Astrocyte (in vitro differentiated cells and primary cell): Measurements from ENCODE around the gene VKORC1L1. TPM values are rescaled to one million over a fixed set of nuclear protein-coding genes. Genes with fewer than 3 reads are reported as not detected.

Experiments
- DNase-seq: peaks from one replicate; pipeline ENCODE4 v3.0.0-alpha.2; 2010; ENCODE audit warnings: low read depth
- FAIRE-seq: peaks from 2 replicates; lab custom pipeline; 2011; peaks lifted over from hg19 to GRCh38; lab: Jason Lieb, UNC
- H2AFZ ChIP-seq: 2 replicates; pipeline ENCODE4 v1.6.0; 2012; ENCODE audit warnings: low read depth, low read length, inconsistent platforms
- H3K27ac ChIP-seq: 2 replicates; pipeline ENCODE4 v1.5.1; 2011; ENCODE audit warnings: low read depth, low read length, inconsistent platforms
- H3K27me3 ChIP-seq: 2 replicates; pipeline ENCODE4 v1.6.0; 2011; ENCODE audit warnings: low read length, inconsistent platforms; ENCODE audit not compliant: insufficient read depth
- H3K36me3 ChIP-seq: 2 replicates; pipeline ENCODE4 v1.5.1; 2011; ENCODE audit warnings: low read length, inconsistent platforms; ENCODE audit not compliant: insufficient read depth
- H3K4me1 ChIP-seq: 2 replicates; pipeline ENCODE4 v1.5.1; 2011; ENCODE audit warnings: low read length, inconsistent platforms; ENCODE audit not compliant: insufficient read depth
- H3K4me2 ChIP-seq: 2 replicates; pipeline ENCODE4 v1.6.0; 2012; ENCODE audit warnings: low read length, inconsistent platforms
- H3K4me3 ChIP-seq: 2 replicates; pipeline ENCODE4 v1.5.1; 2011; ENCODE audit warnings: low read depth, mild to moderate bottlenecking, low read length, inconsistent platforms; ENCODE audit not compliant: insufficient read depth
- H3K79me2 ChIP-seq: 2 replicates; pipeline ENCODE4 v1.6.0; 2012; ENCODE audit warnings: mild to moderate bottlenecking, low read length, inconsistent platforms; ENCODE audit not compliant: insufficient read depth
- H3K9ac ChIP-seq: 2 replicates; pipeline ENCODE4 v1.6.0; 2012; ENCODE audit warnings: mild to moderate bottlenecking, low read length, inconsistent platforms
- H3K9me3 ChIP-seq: 2 replicates; pipeline ENCODE4 v1.5.1; 2012; ENCODE audit warnings: low read depth, mild to moderate bottlenecking, low read length, inconsistent platforms; ENCODE audit not compliant: insufficient read depth
- H4K20me1 ChIP-seq: 2 replicates; pipeline ENCODE4 v1.6.0; 2012; ENCODE audit warnings: low read length, inconsistent platforms; ENCODE audit not compliant: insufficient read depth
- H3K27ac Mint-ChIP-seq: one replicate; pipeline ENCODE4 v1.8.0; 2021; ENCODE audit warnings: mild to moderate bottlenecking, mixed read lengths; ENCODE audit not compliant: unreplicated experiment
- H3K27me3 Mint-ChIP-seq: one replicate; pipeline ENCODE4 v1.8.0; 2021; ENCODE audit warnings: low read depth, mixed read lengths; ENCODE audit not compliant: unreplicated experiment
- H3K36me3 Mint-ChIP-seq: one replicate; pipeline ENCODE4 v1.8.0; 2021; ENCODE audit warnings: low read depth, mixed read lengths; ENCODE audit not compliant: unreplicated experiment
- H3K4me1 Mint-ChIP-seq: one replicate; pipeline ENCODE4 v1.8.0; 2021; ENCODE audit warnings: low read depth, mixed read lengths; ENCODE audit not compliant: unreplicated experiment
- H3K4me3 Mint-ChIP-seq: one replicate; pipeline ENCODE4 v1.8.0; 2021; ENCODE audit warnings: mild to moderate bottlenecking, moderate library complexity, mixed read lengths; ENCODE audit not compliant: unreplicated experiment
- H3K9me3 Mint-ChIP-seq: one replicate; pipeline ENCODE4 v1.8.0; 2021; ENCODE audit warnings: mild to moderate bottlenecking, mixed read lengths; ENCODE audit not compliant: unreplicated experiment
- EZH2 ChIP-seq: IDR thresholded peaks from 2 replicates; pipeline ENCODE4 v1.6.1; 2012; ENCODE audit warnings: mild to moderate bottlenecking, low read length, inconsistent platforms; ENCODE audit not compliant: insufficient read depth
- total RNA-seq: library from RNA; stranded (reverse); gene quantifications from 2 replicates; pipeline ENCODE4 v1.2.1, GENCODE V29; 2021
- TF ChIP-seq, protein P1 (sequence below): IDR thresholded peaks from 2 replicates; pipeline ENCODE4 v1.5.1; 2011; ENCODE audit warnings: low read depth, mild to moderate bottlenecking, inconsistent platforms, low read length, moderate library complexity; ENCODE audit not compliant: insufficient read depth

VKORC1L1 gene
- total RNA-seq, 1 donor from 2014 or later, result 32.3 TPM

DNA sequence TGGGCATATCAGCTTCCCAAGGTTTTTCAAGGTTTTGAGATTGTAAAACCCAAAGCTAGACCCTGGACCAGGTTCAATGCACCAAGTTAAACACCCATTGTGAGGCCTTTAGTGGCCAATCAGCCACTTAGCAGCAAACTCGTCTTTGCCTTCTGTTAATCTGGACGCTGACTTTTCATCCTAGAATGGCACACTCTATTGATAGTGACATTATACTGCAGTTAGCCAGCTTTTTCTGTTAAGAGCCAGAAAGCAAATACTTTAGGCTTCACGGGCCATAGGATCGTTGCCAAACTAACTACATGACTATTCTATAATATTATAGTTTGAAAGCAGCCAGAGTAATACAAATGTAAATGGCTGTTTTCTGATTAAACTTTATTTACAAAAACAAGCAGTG is 51.3 kb downstream of the VKORC1L1 start:
- Histone ChIP-seq H3K9ac (no peak overlapping the region), H3K4me2 (no peak overlapping the region), H2AFZ (no peak overlapping the region), H3K79me2 (peaks cover 13% of the 10 kb centered on the region), H3K9me3 (no peaks in the 10 kb centered on the region), H3K4me3 (no peak overlapping the region), H4K20me1 (peaks cover 44% of the 10 kb centered on the region), H3K36me3 (no peaks in the 10 kb centered on the region), H3K27ac (no peak overlapping the region), H3K27me3 (no peaks in the 10 kb centered on the region), H3K4me1 (no peaks in the 10 kb centered on the region)
- no peak for TF ChIP-seq EZH2
- TF ChIP-seq, protein P1, sequence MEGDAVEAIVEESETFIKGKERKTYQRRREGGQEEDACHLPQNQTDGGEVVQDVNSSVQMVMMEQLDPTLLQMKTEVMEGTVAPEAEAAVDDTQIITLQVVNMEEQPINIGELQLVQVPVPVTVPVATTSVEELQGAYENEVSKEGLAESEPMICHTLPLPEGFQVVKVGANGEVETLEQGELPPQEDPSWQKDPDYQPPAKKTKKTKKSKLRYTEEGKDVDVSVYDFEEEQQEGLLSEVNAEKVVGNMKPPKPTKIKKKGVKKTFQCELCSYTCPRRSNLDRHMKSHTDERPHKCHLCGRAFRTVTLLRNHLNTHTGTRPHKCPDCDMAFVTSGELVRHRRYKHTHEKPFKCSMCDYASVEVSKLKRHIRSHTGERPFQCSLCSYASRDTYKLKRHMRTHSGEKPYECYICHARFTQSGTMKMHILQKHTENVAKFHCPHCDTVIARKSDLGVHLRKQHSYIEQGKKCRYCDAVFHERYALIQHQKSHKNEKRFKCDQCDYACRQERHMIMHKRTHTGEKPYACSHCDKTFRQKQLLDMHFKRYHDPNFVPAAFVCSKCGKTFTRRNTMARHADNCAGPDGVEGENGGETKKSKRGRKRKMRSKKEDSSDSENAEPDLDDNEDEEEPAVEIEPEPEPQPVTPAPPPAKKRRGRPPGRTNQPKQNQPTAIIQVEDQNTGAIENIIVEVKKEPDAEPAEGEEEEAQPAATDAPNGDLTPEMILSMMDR, result no peak
- Mint-ChIP-seq H3K4me3 (no peak overlapping the region), H3K27ac (no peak overlapping the region), H3K4me1 (peaks cover 4% of the 10 kb centered on the region), H3K36me3 (no peaks in the 10 kb centered on the region), H3K27me3 (no peaks in the 10 kb centered on the region), H3K9me3 (peaks cover 4% of the 10 kb centered on the region)
- no peak for DNase-seq
- no peak for FAIRE-seq

DNA sequence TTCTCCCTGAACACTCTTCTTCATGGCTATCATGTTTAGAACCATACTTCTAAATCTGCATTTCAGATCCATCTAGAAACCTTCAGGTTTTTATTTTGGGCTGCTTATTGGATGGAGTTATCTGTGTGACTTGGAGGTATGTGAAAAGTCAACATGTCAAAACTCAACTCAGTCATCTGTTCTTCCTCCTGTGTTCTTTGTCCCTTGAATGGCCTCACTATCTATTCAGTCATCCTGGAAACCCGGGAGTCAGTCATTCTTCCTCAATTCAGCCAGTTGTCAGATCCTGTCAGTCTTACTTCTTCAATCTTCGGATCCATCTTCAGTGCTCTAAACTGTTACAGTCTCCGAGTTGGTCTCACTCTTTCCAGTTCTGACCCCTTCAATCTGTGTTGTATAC is 52.2 kb downstream of the VKORC1L1 start:
- peaks cover 42% of the 10 kb centered on the region for H4K20me1 ChIP-seq
- DNase-seq, result no peak
- H3K27ac Mint-ChIP-seq, result no peak overlapping the region
- peaks cover 10% of the 10 kb centered on the region for H3K79me2 ChIP-seq
- peaks cover 4% of the 10 kb centered on the region for H3K4me1 Mint-ChIP-seq
- no peak overlapping the region for H3K27ac ChIP-seq
- no peak for FAIRE-seq
- H3K4me2 ChIP-seq, result no peak overlapping the region
- H3K27me3 Mint-ChIP-seq, result no peaks in the 10 kb centered on the region
- no peaks in the 10 kb centered on the region for H3K36me3 Mint-ChIP-seq
- H3K9me3 Mint-ChIP-seq, result peaks cover 4% of the 10 kb centered on the region
- H3K27me3 ChIP-seq, result no peaks in the 10 kb centered on the region
- no peak overlapping the region for H3K9ac ChIP-seq
- no peak for TF ChIP-seq EZH2
- TF ChIP-seq, protein P1, result no peak
- no peaks in the 10 kb centered on the region for H3K9me3 ChIP-seq
- no peak overlapping the region for H2AFZ ChIP-seq
- H3K4me1 ChIP-seq, result no peaks in the 10 kb centered on the region
- no peaks in the 10 kb centered on the region for H3K36me3 ChIP-seq
- no peak overlapping the region for H3K4me3 Mint-ChIP-seq
- no peak overlapping the region for H3K4me3 ChIP-seq

DNA sequence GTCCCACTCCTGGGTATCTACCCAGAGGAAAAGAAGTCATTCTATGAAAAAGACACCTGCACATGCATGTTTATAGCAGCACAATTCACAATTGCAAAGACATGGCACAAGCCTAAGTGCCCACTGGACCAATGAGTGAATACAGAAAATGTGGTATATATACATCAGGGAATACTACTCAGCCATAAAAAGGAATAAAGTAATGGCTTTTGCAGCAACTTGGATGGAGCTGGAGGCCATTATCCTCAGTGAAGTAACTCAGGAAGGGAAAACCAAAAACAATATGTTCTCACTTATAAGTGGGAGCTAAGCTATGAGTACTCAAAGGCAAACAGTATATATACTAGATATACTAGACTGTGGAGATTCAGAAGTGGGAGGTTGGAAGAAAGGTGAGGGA is 53.7 kb downstream of the VKORC1L1 start:
- Histone ChIP-seq H2AFZ (no peak overlapping the region), H3K4me2 (no peak overlapping the region), H3K9ac (no peak overlapping the region), H3K36me3 (no peaks in the 10 kb centered on the region), H3K9me3 (no peaks in the 10 kb centered on the region), H3K27ac (no peak overlapping the region), H3K79me2 (peaks cover 20% of the 10 kb centered on the region), H3K27me3 (no peaks in the 10 kb centered on the region), H3K4me1 (no peaks in the 10 kb centered on the region), H4K20me1 (peaks cover 50% of the 10 kb centered on the region), H3K4me3 (no peak overlapping the region)
- Mint-ChIP-seq H3K27ac (no peak overlapping the region), H3K4me1 (peaks cover 4% of the 10 kb centered on the region), H3K4me3 (no peak overlapping the region), H3K27me3 (no peaks in the 10 kb centered on the region), H3K9me3 (peaks cover 4% of the 10 kb centered on the region), H3K36me3 (no peaks in the 10 kb centered on the region)
- no peak for FAIRE-seq
- TF ChIP-seq EZH2, result no peak
- DNase-seq, result no peak
